Amygdala (tissue), 56 donors: ENCODE data around the gene CXCL3.
"Not testable (repeated sequence)": the region's sequence is repeated elsewhere in the genome, so short reads cannot be mapped to it uniquely, and the experiment has no call there.

Experiments
- DNase-seq, 56 donors: peaks; one replicate each; lab custom pipeline; 2025; lab: John Stamatoyannopoulos, UW

The CXCL3 gene

GRCh38 chr4:74038425-74039314 is at the start of gene CXCL3:
Gene CXCL3 (minus strand): TSS chr4:74038689. CDS start chr4:74038611, 78 bp downstream.
- peak in 45 of 56 donors; percentile 1 to 65 (median 31) for DNase-seq

GRCh38 chr4:74087481-74087880 is 49.0 kb upstream of the CXCL3 start:
- no peak for DNase-seq

DNA sequence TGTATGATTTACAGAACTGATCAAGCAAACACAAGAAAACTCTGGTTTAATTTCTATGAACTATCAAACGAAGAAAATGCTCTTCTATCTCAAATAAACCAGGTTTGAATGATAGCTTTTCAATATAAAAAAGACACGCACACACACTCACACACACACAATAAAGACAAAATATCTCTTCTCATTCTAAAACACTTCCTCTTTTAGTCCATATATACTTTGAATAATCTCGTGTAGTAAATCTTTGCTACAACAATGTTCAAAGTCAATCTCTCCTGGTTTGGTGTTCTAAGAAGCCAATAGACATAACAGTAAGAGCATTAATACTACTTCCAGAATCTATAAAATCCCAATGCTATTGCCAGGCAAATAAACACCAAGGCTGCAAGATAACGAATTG is 47.2 kb upstream of the CXCL3 start:
- DNase-seq = no peak

DNA sequence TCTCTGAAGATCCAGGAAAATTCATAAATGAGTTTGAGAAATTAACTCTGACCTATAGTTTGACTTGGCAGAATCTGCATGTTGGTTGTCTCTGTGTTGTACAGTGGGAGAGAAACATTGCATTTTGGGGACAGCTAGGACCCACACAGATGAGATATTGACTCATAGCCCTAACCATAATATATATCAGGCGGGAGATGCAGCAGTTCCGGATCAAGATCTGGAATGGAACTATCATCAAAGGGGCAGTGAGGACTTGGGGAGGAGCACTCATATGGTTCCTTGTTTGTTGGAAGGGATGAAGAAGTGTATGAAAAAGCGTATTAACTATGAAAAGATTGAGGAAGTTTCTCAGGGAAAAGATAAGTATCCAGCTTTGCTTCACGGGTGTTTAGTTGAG is 46.5 kb upstream of the CXCL3 start:
- DNase-seq = no peak

DNA sequence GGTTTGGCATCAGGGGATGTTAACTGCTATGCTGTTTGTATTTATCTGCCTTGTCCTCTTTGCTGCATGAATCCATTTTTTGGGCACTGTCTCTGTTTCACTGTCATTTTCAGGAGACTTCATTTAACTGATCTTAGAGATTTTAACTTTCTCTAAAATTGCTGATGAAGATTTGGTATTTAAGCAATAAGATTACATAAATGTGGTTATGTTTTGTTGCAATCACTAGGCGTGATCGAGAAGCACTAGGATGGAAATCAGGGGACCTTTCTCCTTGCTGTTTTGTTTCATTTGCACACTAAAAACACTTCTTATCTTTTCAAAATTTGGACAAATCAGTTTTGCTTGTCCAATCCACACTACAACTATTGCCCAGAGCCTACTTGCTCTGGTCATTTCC is 45.1 kb upstream of the CXCL3 start:
- no peak for DNase-seq

DNA sequence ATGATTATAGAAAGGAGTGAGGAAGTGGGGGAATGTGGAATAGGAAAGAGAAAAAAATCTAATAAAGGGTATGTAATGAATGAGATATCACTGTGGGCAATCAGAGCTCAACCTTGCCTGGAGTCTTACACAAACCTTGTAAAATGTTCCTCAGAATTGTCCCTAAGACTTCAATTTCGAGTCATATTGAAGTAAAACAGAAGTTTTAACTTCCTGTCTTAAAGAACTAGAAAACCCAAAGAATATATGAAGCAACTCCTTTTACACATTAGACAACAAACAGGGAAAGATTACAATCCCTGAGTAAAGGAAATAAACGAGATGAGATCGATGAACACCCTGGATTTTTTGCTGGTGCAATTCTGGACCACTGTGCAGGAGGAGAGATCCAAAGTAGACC is 42.5 kb upstream of the CXCL3 start:
- DNase-seq = no peak

DNA sequence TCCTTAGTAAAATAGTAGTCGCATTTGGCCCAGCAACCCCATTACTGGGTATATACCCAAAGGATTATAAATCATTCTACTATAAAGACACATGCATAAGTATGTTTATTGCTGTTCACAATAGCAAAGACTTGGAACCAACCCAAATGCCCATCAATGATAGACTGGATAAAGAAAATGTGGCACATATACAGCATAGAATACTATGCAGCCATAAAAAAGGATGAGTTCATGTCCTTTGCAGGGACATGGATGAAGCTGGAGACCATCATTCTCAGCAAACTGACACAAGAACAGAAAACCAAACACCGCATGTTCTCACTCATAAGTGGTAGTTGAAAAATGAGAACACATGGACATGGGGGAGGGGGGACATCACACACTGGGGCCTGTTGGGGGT is 41.9 kb upstream of the CXCL3 start:
- not testable (repeated sequence) for DNase-seq

- not testable (repeated sequence) for DNase-seq
Observed at GRCh38 chr4:74079024-74079423, 40.5 kb upstream of the CXCL3 start.

GRCh38 chr4:74073358-74073757 is 34.9 kb upstream of the CXCL3 start:
- DNase-seq = no peak

DNA sequence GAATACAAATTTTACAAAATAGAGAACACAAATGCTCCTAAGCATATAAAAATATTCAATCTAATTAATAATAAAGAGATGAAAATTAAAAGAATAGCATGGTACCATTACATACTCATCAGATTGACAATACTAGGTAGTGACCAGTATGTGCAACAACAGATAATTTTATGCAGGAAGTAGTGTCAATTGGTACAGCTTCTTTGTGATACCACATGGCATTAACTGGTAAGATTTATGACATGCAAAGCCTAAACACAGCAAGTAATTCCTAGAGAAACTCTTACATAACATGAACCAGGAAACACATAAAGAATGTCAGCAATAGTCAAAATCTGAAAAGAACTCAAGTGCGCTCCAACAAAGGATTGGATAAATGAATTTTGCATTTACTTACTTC is 34.2 kb upstream of the CXCL3 start:
- no peak for DNase-seq

DNA sequence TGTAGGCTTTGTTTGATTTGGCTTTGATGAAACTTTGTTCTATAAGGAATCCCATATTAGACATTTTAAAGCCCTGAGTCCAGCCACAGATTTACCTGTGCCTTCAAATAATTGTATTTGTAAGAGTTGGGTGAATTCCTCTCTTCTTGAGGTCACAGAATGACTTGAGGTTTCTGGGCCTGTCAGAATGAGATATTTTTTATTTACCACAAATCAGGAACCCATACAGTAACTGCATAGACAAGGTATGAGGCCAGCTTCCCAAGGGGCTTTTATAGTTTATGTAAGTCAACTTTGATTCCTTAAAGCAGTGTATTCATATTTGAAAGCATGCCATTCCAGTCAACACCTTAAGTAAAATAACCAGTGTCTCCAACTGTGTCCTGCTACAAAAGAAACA is 29.1 kb upstream of the CXCL3 start:
- no peak for DNase-seq

DNA sequence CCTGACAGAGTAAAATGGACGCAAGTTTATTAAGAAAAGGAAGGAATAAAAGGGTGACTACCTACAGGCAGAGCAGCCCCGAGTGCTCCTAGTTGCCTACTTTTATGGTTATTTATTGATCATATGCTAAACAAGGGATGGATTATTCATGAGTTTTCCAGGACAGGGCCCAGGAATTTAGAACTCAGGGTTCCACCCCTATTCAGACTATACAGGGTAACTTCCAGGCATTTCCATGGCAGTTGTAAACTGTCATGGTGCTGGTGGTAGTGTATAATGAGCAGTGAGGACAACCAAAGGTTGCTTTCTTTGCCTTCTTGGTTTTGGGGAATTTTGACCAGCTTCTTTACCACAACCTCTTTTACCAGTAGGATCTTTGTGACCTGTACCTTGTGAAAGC is 27.7 kb upstream of the CXCL3 start:
- DNase-seq = no peak

DNA sequence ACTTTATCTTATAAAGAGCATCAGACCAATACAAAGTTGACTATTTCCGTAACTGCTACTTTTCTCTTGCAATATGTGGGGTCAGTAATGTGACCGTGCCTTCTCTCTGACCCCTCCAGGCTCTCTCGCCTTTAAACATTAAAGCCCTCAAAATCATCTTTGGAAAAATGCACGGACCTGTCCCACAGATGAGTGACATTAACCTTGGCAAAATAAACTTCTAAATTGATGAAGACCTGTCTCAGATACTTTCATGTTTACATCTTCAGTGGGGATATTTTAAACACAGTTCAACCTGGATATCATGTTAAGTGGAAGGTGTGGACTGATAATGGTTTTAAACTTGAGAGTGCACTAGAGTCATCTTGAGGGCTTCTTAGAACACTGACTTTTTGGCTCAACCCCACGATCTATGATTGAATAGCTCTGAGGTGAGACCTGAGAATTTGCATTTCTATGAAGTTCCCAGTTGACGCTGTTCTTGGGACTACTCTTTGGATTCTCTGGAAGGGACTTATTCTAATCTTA is 26.7 kb upstream of the CXCL3 start:
- DNase-seq = no peak

DNA sequence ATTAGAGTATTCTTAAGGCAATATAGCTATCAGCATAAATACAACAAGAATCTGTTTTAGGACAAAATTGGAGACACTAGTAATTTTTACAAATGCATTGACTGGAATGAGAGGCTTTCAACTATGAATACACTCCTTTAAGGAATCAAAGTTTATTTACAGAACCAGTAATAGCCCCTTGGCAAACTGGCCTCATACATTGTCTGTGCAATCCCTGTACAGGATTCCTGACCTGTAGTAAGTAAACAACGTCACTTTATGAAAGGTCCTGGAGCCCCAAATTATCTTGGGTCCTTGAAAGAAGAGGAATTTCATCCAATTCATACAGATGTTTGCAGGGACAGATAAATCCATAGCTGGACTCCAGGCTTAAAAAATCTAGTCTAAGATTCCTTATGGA is 25.4 kb upstream of the CXCL3 start:
- no peak for DNase-seq

GRCh38 chr4:74062953-74063352 is 24.5 kb upstream of the CXCL3 start:
- DNase-seq = no peak

DNA sequence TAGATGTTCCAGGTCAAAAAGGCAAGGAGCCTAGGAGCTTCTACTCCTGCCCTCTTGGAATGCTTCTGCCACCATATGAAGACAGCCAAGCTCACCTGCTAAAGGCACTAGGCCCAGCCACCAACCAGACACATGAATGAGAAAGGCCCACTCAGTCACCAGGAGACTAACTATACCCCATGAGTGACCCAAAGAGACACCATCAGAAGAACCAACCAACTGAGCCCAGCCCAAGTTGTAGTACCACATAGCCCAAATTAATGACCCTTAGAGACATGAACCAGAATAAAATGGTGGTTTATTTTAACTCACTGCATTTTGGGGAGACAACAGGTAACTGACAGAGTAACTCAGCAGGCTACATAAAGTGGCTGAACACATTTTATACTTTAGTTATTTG is 22.9 kb upstream of the CXCL3 start:
- no peak for DNase-seq

DNA sequence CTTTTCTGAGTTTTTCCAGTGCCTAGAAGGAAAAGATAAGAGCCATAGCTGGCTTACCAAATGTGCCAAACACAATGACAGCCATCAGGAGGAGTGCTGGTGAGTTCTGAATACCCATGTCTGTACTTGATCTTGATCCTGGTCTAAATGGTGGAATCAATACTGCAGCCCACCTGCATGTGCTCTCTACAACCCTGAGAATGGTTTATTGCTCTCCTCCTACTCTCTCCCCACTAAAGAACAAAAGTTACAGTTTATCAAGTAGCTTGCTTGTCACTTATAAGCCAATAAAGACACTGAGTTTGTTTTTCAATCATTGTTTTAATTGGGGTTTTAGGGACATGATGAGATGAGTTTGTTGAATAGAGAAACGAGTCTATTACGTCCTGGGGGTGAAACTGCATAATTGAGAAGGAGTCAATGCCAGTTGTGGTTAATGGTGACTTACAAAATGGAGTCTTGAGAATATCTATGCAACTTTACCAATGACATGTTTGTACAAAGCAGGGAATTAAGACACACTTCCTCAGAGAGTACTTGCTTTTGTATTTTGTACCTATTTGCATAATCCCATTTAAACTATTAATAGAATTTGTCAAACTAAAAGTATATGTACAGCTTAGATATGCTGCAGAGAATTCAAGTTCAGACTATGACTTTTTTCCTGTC is 20.8 kb upstream of the CXCL3 start:
- DNase-seq = no peak

GRCh38 chr4:74058048-74058651 is 19.7 kb upstream of the CXCL3 start:
- DNase-seq = no peak

DNA sequence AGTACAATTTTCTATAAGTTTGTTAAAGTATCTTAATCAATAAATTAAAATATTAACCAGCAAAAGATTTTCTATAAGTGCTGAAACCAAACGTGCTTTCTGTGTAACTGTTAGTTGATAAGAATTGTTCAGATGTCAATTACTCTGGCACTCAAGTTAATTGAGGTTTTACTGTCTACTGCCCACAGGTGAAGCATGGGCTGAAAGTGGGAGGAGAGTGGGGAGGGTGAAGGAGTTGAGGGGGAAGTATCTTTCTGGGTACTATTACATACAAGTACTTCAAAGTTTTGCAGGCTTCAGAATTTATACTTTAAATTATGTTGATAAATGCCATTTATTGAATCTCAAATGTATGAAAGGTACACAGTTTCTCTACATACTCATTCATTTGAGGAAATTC is 19.1 kb upstream of the CXCL3 start:
- no peak for DNase-seq

DNA sequence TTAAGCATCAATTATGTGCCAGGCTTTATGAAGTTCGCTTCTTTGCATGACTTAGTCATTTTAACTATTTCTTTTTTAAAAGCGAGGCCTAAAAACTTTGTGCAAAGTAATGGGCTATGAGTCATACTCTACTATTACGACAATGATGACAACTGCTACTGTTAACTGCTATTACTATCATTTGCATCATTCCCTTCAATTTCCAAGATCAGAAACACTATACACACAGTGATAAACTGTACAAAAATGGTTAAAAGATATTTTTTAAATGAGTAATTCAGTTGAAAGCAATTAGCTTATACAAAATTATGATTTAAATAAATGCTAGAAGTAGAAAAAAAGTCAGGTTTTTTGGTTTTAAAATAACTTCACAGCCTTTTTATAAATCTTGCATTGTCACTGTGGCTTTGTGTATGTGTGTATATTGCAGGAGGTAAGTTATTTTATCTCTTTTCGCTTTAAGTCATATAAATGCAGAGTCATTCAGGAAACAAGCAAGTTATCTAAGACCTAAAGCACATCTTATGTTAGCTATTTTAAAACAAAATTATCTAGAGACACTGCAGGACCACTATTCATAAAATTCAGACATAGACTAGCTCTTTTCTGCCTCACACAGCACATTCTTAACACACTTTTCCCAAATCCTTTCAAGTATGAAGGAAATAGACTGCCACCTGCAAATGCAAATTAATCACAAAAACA is 18.5 kb upstream of the CXCL3 start:
- DNase-seq = no peak
